BJ (cell line): ENCODE data around the gene SOD3. TPM values are rescaled to one million over a fixed set of nuclear protein-coding genes. Genes with fewer than 3 reads are reported as not detected.

ENCODE experiments used
- CTCF ChIA-PET: fragments of 350-600 bp; formaldehyde crosslinking; extraction: SDS; loops from one replicate; lab custom pipeline; 2021; ENCODE audit warnings: antibody characterized with exemption, inconsistent platforms; lab: Yijun Ruan, JAX
- POLR2A ChIA-PET: fragments of 300-600 bp; sonication (Branson Sonifier 250); formaldehyde crosslinking; extraction: SDS; loops from one replicate; lab custom pipeline; 2021; ENCODE audit warnings: antibody characterized with exemption; lab: Charles Lee
- DNase-seq: peaks from one replicate; pipeline ENCODE4 v3.0.0-alpha.2; 2011; ENCODE audit warnings: low read depth
- H3K27me3 ChIP-seq: 2 replicates; pipeline ENCODE4 v1.6.0; 2011; ENCODE audit warnings: low read length; ENCODE audit not compliant: control insufficient read depth, insufficient read depth
- H3K36me3 ChIP-seq: 2 replicates; pipeline ENCODE4 v1.5.1; 2011; ENCODE audit warnings: low read length; ENCODE audit not compliant: control insufficient read depth, insufficient read depth
- H3K4me3 ChIP-seq: 2 replicates; pipeline ENCODE4 v1.5.1; 2011; ENCODE audit warnings: low read depth, mild to moderate bottlenecking, control low read depth, low read length
- CTCF ChIP-seq: IDR thresholded peaks from 2 replicates; pipeline ENCODE4 v1.5.1; 2011; ENCODE audit warnings: low read depth, mild to moderate bottlenecking, control low read depth, inconsistent platforms, low read length, moderate library complexity; ENCODE audit not compliant: insufficient read depth
- polyA plus RNA-seq: library from polyadenylated mRNA; depleted of rRNA; stranded (reverse); fragments of >200 nt; gene quantifications from 2 replicates; pipeline ENCODE4 v1.2.3, GENCODE V29; 2011

Gene SOD3
- polyA plus RNA-seq, 1 experiment: 25.7 TPM

DNA sequence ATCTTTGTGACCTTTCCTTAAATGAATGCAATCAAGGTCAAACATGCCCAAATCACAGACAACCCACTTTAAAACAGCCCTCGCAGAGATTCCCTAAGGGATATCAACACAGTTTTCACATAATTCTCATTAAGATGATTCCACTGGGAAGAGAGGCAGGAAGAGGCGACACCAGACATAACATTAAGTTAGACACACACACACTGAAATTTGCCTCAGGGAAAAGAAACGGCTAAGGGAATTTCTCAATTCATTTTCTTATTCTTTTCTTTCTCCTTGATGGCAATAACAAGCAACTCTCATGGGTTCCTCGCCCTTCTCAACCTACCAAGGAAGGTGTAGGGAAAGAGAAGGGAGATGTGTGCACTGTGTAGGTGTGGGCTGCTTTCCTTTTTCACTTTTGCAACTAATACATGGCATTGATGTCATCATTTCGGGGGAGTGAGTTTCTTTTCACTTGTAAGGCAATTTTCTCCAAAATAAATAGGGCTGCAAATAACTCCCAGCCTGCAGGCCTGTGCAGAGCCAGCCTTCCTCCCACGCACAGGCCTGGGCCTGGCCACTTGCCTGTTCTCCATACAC is 41.4 kb downstream of the SOD3 start:
- H3K27me3 ChIP-seq: no peaks in the 10 kb centered on the region
- CTCF ChIA-PET: no interaction called here
- no peak for DNase-seq
- TF ChIP-seq CTCF: no peak
- POLR2A ChIA-PET: no interaction called here
- no peak overlapping the region for H3K4me3 ChIP-seq
- peaks cover 1% of the 10 kb centered on the region; the same call in 1 of the 2 replicates for H3K36me3 ChIP-seq

DNA sequence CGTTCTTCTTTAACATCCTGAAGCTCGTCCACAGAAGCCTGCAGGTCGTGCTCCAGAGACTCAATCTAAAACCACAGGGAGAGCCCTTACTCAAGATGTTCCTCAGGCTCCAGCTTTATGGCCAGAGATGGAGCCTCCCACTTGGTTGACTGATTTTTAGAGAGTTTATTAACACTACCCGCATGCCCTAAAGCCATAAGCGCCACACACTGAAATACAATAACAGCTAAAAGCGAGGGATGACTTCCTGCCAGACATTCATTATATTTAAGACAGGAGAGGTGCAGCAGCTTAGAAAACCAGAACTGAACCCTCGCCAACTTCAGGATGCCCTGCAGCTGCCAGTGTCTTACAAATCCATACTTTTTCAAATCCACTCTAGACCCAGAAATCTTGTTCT is 42.0 kb downstream of the SOD3 start:
- no peak for DNase-seq
- no peaks in the 10 kb centered on the region for H3K27me3 ChIP-seq
- H3K36me3 ChIP-seq: peaks cover 1% of the 10 kb centered on the region; the same call in 1 of the 2 replicates
- ChIA-PET POLR2A (no interaction called here), CTCF (interaction anchor here (0.6 kb wide), 1 partner anchor 12 kb away, joined by 3 read pairs; no protein-coding TSS in a partner anchor)
- TF ChIP-seq CTCF: no peak
- H3K4me3 ChIP-seq: no peak overlapping the region

DNA sequence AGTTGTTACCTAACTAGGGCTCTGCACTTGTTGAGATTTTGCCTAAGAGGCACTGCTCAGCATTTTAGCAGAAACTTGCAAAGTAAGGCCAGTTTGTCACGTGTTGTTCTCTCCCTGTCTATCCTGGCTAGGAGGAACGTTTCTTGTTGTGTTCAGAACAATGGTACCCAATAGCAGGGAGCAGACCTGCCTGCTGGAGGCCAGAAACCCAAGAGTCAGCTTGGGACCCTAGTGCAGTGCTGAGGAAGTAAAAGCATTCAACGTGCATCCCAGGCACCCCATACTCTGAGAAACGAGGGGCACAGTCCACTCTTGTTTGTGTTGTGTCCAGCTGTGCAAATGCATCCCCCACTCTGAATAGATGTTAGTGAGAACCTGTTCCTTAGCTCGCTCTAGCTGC is 42.4 kb downstream of the SOD3 start:
- CTCF ChIA-PET: interaction anchor here (0.6 to 0.7 kb wide), 2 partner anchors 12 to 710 kb away, joined by 3 read pairs; no protein-coding TSS in a partner anchor
- Histone ChIP-seq H3K36me3 (peaks cover 1% of the 10 kb centered on the region; the same call in 1 of the 2 replicates), H3K4me3 (no peak overlapping the region), H3K27me3 (no peaks in the 10 kb centered on the region)
- no peak for TF ChIP-seq CTCF
- DNase-seq: no peak
- POLR2A ChIA-PET: no interaction called here

- Histone ChIP-seq H3K36me3 (peaks cover 1% of the 10 kb centered on the region; the same call in 1 of the 2 replicates), H3K27me3 (no peaks in the 10 kb centered on the region), H3K4me3 (no peak overlapping the region)
- POLR2A ChIA-PET: no interaction called here
- TF ChIP-seq CTCF: no peak
- CTCF ChIA-PET: interaction anchor here (1.3 kb wide), 1 partner anchor 55 kb away, joined by 3 read pairs; no protein-coding TSS in a partner anchor
- no peak for DNase-seq
Observed at GRCh38 chr4:24840362-24840761, 45.0 kb downstream of the SOD3 start.

DNA sequence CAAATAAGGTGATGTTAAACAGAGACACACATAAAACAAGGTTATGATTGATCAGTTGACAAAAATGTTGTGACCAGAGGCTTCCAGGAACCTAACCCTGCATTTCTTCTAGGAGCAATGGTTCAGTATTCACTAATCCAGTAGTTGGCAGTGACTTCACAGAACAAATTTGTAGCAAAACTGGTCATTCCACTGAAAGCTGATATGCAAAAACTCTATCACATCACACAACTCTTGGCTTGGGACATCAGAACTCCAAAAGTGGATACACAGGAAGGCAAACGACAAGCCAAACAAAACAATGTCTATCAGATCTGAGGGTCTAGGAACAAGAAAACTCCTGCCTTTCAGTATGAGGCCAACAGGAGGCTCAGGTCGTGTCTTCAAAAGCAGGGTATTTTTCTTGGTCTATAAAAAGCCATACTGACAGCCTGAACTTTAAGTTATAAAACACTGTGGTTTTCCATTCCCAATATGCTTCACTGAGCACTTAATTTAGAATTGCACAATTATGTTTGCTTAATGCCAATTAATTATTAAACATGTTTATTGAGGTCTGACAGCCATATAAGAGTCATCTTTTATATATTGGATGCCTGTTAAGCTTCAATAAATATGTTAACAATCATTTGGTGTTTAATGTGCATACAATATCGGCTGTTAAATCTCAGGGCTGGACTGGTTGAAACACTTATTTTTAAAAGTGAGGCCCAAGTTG is 45.6 kb downstream of the SOD3 start:
- no peaks in the 10 kb centered on the region for H3K27me3 ChIP-seq
- H3K4me3 ChIP-seq: no peak overlapping the region
- ChIA-PET POLR2A (no interaction called here), CTCF (interaction anchor here (1.3 kb wide), 1 partner anchor 54 kb away, joined by 3 read pairs; no protein-coding TSS in a partner anchor)
- TF ChIP-seq CTCF: no peak
- H3K36me3 ChIP-seq: peaks cover 1% of the 10 kb centered on the region; the same call in 1 of the 2 replicates
- no peak for DNase-seq
